Measurements from ENCODE around the gene DHRSX.

GRCh38 chrX:2463973-2464676 lies 36.7 kb downstream of the DHRSX start:
- no peak for TF ChIP-seq CTCF (IDR thresholded peaks at IDR 0.05)
- TF ChIP-seq POLR2A (IDR thresholded peaks at IDR 0.05) = no peak

Measured in heart left ventricle (tissue), 13 donors.